MM.1S (cell line): ENCODE data around the gene TIMP1.
A peak's percentile ranks its signal among the peaks of the same experiment; 100 is the strongest.

Source experiments
- DNase-seq: peaks from one replicate; pipeline ENCODE4 v3.0.0-alpha.2; 2015
- H2AFZ ChIP-seq: fragments of 300-600 bp; sonication (generic); 2 replicates; pipeline ENCODE4 v1.6.0; 2016; ENCODE audit warnings: antibody characterized with exemption, low read length
- H3F3A ChIP-seq: fragments of 300-600 bp; sonication (generic); 2 replicates; pipeline ENCODE4 v1.6.1; 2016; ENCODE audit warnings: mild to moderate bottlenecking, antibody characterized with exemption, low read length, moderate library complexity, mixed read lengths; ENCODE audit not compliant: insufficient read depth
- H3K27ac ChIP-seq: fragments of 300-600 bp; sonication (generic); 2 replicates; pipeline ENCODE4 v1.5.1; 2016; ENCODE audit warnings: mild to moderate bottlenecking, low read length
- H3K27me3 ChIP-seq: fragments of 300-600 bp; sonication (generic); replicated peaks from 2 replicates; pipeline ENCODE4 v1.6.0; 2016; ENCODE audit warnings: low read length; ENCODE audit not compliant: insufficient read depth
- H3K36me3 ChIP-seq: fragments of 300-600 bp; sonication (generic); replicated peaks from 2 replicates; pipeline ENCODE4 v1.6.1; 2016; ENCODE audit warnings: mild to moderate bottlenecking, low read length, mixed read lengths; ENCODE audit not compliant: insufficient read depth
- H3K4me1 ChIP-seq: fragments of 300-600 bp; sonication (generic); 2 replicates; pipeline ENCODE4 v1.6.1; 2016; ENCODE audit warnings: low read length, mixed read lengths
- H3K4me2 ChIP-seq: fragments of 300-600 bp; sonication (generic); 2 replicates; pipeline ENCODE4 v1.6.0; 2016; ENCODE audit warnings: low read depth, low read length
- H3K4me3 ChIP-seq: fragments of 300-600 bp; sonication (generic); 2 replicates; pipeline ENCODE4 v1.5.1; 2016; ENCODE audit warnings: low read length, mixed read lengths
- H3K79me2 ChIP-seq: fragments of 300-600 bp; sonication (generic); 2 replicates; pipeline ENCODE4 v1.6.1; 2016; ENCODE audit warnings: mixed run types, low read length, mixed read lengths
- H3K9ac ChIP-seq: fragments of 300-600 bp; sonication (generic); 2 replicates; pipeline ENCODE4 v1.6.1; 2016; ENCODE audit warnings: low read length, mixed read lengths
- H3K9me2 ChIP-seq: fragments of 300-600 bp; sonication (generic); replicated peaks from 2 replicates; pipeline ENCODE4 v1.6.1; 2016; ENCODE audit warnings: mild to moderate bottlenecking, low read length, mixed read lengths; ENCODE audit not compliant: insufficient read depth
- H3K9me3 ChIP-seq: fragments of 300-600 bp; sonication (generic); replicated peaks from 2 replicates; pipeline ENCODE4 v1.6.1; 2016; ENCODE audit warnings: mild to moderate bottlenecking, low read length, mixed read lengths; ENCODE audit not compliant: insufficient read depth
- H4K20me1 ChIP-seq: fragments of 300-600 bp; sonication (generic); 2 replicates; pipeline ENCODE4 v1.6.1; 2016; ENCODE audit warnings: mild to moderate bottlenecking, low read length, moderate library complexity, mixed read lengths; ENCODE audit not compliant: insufficient read depth
- EZH2 ChIP-seq: fragments of 300-600 bp; sonication (generic); optimal IDR thresholded peaks from 2 replicates; pipeline ENCODE3; 2017; ENCODE audit warnings: low read depth, mild to moderate bottlenecking, antibody characterized with exemption, low read length, mixed read lengths
- EZH2phosphoT487 ChIP-seq: fragments of 300-600 bp; sonication (generic); IDR thresholded peaks from 2 replicates; pipeline ENCODE4 v1.6.1; 2018; ENCODE audit warnings: antibody characterized with exemption, low read length
- TF ChIP-seq, protein P1 (sequence below): fragments of 300-600 bp; sonication (generic); IDR thresholded peaks from 2 replicates; pipeline ENCODE4 v1.5.1; 2016; ENCODE audit warnings: antibody characterized with exemption, low read length, mixed read lengths

TIMP1 gene

DNA sequence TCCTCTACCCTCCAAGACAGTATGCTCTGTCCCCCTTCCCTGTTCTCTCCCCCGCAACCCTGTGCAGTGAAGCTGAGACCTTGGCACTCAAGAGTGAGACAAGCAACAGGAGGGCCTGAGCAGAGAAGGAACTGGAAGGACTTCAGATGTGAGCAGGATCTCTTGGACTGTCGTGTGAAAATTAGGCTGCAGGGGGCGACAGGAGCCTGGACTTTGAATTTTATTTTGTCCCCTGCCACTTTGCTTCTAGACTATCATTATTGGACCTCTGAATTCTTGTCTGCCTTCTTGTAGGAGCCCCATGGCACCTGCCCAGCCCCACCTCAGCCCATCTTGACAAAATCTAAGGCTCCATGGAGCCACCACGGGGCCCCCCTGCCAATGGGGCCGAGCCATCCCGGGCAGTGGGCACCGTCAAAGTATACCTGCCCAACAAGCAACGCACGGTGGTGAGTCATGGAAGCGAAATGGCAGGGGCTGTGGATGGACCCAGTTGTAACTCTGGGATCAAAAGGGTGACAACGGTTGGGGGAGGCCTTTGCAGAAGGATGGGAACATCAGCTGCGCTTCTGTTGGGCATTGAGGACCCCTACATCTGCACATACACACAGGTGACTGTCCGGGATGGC lies 19.5 kb upstream of the TIMP1 start:
- Histone ChIP-seq H3K79me2 (peaks cover 27% of the 10 kb centered on the region), H3K27me3 (no peaks in the 10 kb centered on the region), H3K27ac (no peak overlapping the region), H3K9ac (no peak overlapping the region), H3K9me3 (no peaks in the 10 kb centered on the region), H3K4me3 (no peak overlapping the region), H3K36me3 (no peaks in the 10 kb centered on the region), H3K9me2 (no peaks in the 10 kb centered on the region), H3K4me2 (no peak overlapping the region), H2AFZ (no peak overlapping the region), H3K4me1 (no peaks in the 10 kb centered on the region), H4K20me1 (no peaks in the 10 kb centered on the region), H3F3A (no peaks in the 10 kb centered on the region)
- no peak for DNase-seq
- TF ChIP-seq EZH2phosphoT487 (no peak), EZH2 (no peak)
- TF ChIP-seq, protein P1, sequence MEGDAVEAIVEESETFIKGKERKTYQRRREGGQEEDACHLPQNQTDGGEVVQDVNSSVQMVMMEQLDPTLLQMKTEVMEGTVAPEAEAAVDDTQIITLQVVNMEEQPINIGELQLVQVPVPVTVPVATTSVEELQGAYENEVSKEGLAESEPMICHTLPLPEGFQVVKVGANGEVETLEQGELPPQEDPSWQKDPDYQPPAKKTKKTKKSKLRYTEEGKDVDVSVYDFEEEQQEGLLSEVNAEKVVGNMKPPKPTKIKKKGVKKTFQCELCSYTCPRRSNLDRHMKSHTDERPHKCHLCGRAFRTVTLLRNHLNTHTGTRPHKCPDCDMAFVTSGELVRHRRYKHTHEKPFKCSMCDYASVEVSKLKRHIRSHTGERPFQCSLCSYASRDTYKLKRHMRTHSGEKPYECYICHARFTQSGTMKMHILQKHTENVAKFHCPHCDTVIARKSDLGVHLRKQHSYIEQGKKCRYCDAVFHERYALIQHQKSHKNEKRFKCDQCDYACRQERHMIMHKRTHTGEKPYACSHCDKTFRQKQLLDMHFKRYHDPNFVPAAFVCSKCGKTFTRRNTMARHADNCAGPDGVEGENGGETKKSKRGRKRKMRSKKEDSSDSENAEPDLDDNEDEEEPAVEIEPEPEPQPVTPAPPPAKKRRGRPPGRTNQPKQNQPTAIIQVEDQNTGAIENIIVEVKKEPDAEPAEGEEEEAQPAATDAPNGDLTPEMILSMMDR, result peak; percentile 26; the same call in 1 of the 2 replicates

DNA sequence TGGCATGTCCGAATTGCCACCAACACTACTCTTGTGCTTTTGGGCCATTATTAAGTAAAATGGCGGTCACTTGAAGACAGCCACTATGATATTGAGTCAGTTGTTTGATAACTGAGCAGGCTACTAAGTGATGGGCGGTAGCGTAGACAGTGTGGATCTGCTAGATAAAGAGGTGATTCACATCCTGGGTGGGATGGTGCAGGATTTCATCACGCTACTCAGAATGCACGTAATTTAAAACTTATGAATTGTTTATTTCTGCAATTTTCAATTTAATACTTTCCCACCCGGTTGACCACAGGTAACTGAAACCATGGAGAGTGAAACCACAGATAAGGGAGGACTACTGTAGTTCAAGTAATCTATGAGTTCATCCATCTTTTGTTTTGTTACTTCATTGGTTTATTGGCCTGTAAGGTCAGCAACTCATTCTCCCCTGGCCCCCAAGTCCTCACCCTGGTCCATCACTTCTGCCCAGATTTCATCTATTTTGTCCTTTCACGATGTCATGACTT lies 18.4 kb upstream of the TIMP1 start:
- no peak overlapping the region for H3K27ac ChIP-seq
- H3K36me3 ChIP-seq, result no peaks in the 10 kb centered on the region
- no peak for DNase-seq
- no peak overlapping the region for H3K4me2 ChIP-seq
- TF ChIP-seq EZH2phosphoT487 (no peak), EZH2 (no peak)
- TF ChIP-seq, protein P1, result no peak
- no peak overlapping the region for H3K9ac ChIP-seq
- no peaks in the 10 kb centered on the region for H3K9me2 ChIP-seq
- H3K27me3 ChIP-seq, result no peaks in the 10 kb centered on the region
- no peaks in the 10 kb centered on the region for H3K9me3 ChIP-seq
- no peak overlapping the region for H2AFZ ChIP-seq
- no peaks in the 10 kb centered on the region for H3K4me1 ChIP-seq
- no peak overlapping the region for H3K4me3 ChIP-seq
- H4K20me1 ChIP-seq, result no peaks in the 10 kb centered on the region
- H3F3A ChIP-seq, result no peaks in the 10 kb centered on the region
- H3K79me2 ChIP-seq, result peaks cover 27% of the 10 kb centered on the region

- H2AFZ ChIP-seq, result no peak overlapping the region
- no peak overlapping the region for H3K9ac ChIP-seq
- DNase-seq, result no peak
- TF ChIP-seq EZH2phosphoT487, result no peak
- no peak for TF ChIP-seq EZH2
- TF ChIP-seq, protein P1, result no peak
- H3K4me3 ChIP-seq, result no peak overlapping the region
- no peaks in the 10 kb centered on the region for H3K4me1 ChIP-seq
- H3K9me3 ChIP-seq, result no peaks in the 10 kb centered on the region
- H3K36me3 ChIP-seq, result no peaks in the 10 kb centered on the region
- H3K27me3 ChIP-seq, result no peaks in the 10 kb centered on the region
- no peaks in the 10 kb centered on the region for H4K20me1 ChIP-seq
- H3K9me2 ChIP-seq, result no peaks in the 10 kb centered on the region
- peaks cover 27% of the 10 kb centered on the region for H3K79me2 ChIP-seq
- no peak overlapping the region for H3K4me2 ChIP-seq
- H3F3A ChIP-seq, result no peaks in the 10 kb centered on the region
- no peak overlapping the region for H3K27ac ChIP-seq
Measured at GRCh38 chrX:47564438-47565085, 17.7 kb upstream of the TIMP1 start.
